Amniotic stem cell (primary cell): Measurements from ENCODE around the gene PPT1.
"Not testable (repeated sequence)": the region's sequence is repeated elsewhere in the genome, so short reads cannot be mapped to it uniquely, and the experiment has no call there.

Experiments
- DNase-seq: peaks from one replicate; lab custom pipeline; 2025; lab: John Stamatoyannopoulos, UW

PPT1 gene

DNA sequence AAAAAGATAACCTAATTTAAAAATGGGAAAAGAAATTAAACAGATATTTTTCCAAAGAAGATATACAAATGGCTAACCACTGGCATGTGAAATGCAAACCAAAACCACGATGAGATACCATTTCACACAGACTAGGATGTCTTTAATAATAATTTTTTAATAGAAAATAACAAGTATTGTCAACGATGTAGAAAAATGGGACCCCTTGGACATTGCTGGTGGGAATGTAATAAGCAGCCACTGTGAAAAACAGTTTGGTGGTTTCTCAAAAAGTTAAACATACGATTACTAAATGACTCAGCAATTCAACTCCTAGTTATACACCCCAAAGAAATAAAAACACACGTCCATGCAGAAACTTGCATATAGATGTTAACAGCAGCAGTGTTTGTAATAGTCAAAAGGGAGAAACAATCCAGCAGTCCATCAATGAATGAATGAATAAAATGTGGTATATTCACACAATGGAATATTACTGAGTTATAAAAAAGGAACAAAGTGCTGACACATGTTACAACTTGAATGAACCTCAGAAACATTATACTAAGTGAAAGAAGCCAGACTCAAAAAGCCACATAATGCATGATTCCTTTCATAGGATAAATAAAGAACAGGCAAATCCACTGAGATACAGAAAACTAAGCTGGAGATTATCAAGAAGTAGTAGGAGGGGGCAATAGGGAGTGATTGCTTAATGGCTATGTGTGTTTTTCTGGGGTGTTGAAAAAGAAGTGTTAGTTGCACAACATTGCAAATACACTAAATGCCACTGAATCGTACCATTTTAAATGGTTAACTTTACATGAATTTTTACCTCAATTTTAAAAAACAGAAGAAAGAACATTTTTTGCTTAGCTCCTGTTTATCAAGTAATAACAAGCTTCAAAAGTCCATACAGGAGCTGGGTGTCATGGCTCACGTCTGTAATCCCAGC is 4.1 kb downstream of the PPT1 start:
- no peak for DNase-seq

DNA sequence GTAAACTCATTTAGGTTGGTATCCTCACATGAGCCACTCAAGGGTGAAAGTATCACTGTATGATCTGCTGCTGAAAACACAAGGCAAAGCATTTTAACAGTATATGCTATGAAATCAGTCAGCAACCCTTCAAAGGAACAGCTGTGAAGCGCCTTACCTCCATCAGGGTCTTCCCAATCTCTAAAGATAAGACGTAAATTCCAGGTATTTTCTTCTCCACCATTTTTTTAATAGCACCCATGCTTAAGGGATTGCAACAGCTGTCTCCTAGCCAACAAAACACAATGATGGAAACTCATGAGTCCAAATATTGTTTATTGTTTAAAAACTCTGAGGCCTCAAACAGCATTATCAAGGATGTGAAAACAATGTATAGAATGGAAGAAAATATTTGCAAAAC is 4.8 kb downstream of the PPT1 start:
- no peak for DNase-seq

DNA sequence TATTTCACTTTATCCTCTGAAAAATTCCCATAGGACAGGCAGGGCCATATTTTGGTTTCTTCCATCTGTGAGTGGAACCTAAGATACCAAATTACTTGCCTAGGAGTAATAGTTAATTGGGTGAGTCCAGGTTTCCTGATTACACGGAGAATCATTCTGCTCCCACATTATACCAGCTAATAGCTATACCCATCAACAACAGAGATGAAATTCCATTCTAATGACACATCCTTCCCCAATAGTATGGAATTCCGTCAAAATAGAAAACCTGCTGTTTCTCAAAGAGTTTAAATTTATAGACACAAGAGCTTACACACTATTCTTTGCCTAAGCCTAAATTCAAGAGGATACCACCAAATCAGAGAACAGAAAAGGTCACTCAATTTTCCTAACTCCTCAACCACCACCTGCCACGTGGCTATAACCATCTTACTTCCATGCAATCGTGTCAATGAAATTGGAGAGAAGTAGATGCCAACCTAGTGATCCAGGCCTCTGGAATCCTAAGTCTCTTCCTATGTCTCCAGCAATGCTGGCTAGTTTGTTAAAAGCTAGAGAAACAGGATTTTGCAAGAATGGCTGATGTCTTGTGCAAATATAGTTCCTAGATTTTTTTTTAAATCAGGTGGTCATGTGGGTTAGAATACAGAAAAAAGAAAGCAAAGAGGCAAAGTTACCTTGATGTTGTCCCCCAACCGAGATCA is 6.2 kb downstream of the PPT1 start:
- DNase-seq = no peak

DNA sequence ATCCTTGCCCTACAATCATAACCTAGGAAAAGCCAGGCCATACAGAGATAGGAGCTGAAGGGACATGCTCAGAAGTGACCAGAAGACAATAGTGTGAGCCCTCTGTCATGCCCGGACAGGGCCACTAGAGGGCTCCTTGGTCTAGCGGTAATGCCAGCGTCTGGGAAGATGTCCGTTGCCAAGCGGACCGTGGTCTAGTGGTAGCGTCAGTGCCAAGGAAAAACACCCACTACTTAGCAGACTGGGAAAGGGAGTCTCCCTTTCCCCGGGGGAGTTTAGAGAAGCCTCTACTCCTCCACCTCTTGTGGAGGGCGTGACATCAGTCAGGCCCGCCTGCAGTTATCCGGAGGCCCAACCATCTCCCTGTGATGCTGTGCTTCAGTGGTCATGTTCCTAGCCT is 12.3 kb downstream of the PPT1 start:
- not testable (repeated sequence) for DNase-seq

DNA sequence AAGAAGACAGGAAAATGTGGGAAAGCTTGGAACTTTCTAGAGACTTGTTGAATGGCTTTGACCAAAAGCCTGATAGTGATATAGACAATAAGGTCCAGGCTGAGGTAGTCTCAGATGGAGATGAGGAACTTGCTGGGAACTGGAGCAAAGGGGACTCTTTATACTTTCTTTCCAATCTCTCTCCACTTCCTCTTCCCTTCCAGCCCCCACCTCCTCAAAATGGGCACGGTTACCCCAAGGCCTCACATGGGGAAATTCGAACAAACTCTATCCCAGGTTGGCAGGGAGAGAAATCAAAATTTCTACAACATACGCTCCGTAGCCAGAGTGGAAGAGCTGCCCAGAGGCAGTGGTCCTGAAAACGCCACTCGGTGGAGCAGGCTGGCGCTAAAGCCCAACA is 15.2 kb downstream of the PPT1 start:
- no peak for DNase-seq

DNA sequence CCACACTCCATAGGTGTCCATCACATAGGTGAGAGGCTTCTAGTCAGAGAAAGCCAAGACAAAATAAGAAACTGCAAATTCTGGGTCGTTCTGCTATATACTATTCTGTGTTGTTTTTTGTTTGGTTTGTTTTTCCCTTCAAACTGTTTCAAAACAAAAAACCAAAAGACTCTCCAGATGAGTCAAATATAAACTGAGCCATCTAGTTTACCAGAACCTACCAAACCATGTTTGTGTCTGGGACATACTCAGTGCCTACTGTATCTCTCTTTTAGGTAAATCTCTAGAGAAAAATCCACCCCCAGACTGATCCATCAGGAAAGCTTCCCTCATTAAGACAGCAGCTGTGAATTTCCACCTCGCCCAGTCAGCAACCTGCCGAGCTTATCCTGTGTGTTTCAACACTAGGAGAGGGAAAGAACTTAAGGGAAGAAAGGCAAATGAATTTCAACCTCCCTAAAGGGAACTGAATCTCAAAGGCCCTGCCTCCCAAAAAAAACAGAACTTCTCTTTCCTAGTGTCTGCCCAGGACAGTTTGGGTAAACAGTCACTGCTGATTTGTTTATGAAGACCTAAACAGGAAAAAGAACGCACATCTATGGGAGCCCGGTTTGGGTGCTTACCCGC is 17.2 kb downstream of the PPT1 start:
- no peak for DNase-seq

DNA sequence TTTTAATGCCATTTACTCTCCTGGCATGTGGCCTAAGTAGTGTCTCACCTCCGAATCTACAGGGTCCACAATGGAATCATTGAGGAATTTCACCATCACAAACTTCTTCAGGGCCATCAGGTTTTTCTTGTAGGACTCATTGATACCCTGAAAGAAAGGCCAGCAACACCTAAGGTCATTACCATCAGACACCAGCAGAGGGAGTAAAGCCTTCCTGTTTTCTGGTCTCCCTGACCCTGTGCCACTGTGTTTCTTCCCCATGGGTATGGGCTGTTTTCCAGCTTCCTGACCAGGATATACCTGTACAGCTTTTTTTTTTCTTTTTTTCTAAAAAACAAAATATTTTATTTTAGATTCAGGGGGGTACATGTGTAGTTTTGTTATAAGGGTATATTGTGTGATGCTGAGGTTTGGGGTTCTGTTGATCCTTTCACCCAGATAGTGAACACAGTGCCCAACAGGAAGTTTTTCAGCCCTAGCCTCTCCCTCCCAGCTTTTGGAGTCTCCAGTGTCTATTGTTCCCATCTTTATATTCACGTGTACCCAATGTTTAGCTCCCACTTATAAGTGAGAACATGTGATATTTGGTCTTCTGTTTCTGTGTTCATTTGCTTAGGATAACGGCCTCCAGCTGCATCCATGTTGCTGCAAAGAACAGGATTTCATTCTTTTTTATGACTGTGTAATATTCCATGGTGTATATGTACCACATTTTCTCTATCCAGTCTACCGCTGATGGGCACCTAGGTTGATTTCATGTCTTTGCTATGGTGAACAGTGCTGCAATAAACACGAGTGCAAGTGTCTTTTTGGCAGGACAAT is 18.3 kb downstream of the PPT1 start:
- DNase-seq = no peak

DNA sequence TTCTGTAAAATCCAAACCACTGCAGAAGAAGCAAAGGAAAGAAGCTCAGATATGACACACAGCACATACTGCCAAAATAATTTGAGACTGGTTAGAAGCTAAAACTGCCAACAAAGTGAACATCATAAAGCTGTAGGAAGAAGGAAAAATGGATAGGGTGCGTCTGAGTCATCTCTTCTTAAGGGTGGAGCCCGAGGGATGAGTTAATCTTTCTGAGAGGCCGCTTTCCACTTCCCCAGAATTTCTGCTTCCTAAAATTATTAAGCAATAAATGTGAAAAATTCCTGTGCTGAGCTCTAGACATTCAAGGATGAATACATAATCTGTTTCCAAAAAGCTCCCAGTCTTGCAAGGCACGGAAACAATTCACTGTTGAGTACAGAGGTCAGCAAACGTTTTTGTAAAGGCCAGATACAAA is 20.1 kb downstream of the PPT1 start:
- DNase-seq = peak; percentile 41

DNA sequence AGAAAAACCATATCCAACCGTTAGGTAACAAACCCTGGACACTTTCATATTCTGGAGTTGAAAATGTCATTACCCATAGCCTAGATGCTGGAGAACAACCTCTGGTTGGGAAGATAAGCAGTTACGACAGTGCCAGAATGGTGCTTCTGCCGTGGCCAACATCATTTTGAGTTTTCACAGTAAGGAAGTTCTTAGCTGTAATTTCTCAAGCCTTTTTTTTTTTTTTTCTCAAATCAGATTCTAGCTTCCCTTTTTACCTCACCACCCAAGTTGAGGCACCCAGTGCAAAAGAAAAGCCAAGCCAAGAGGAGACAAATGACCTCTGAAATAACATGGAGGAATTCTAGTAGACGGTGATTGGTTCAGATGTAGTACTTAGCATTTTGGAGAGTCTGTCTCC is 21.8 kb downstream of the PPT1 start:
- DNase-seq = no peak

DNA sequence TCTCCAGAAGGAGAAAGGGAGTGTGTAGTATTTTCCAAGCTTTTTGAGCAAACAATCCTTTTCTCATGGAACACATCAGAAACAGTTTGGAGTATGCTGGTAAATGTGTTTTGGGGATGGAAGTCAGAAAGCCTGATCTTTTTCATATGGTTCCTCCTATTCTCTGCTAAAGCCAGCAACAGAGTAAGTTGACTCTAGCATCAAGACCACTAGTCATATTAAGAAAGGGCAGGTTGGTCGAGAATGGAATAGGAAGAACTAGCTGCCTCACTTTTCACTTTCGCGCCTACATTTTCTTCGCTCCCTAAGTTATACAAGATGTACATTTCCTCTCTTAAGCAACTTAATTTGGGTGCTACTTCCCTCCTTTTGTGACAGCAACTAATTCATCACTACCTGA is 24.0 kb downstream of the PPT1 start:
- DNase-seq = no peak

DNA sequence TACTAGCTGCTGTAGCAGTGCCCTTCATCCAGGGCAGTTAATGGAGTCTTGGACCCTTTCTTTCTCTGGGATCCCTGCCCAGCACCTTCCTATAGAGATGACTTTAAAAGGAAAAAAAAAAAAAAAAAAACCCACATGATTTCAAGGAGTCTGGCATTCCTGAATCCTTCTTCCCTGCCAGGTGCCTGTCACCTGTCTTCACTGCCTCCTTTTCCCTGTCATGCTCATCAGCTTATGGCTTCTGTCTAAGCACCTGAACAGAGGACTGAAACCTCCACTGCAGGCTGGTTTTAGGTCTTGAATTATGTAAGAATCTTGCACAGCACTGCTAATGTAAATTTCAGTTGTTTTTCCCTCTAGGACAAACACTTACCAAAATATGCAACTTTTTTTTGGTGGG is 24.9 kb downstream of the PPT1 start:
- no peak for DNase-seq

DNA sequence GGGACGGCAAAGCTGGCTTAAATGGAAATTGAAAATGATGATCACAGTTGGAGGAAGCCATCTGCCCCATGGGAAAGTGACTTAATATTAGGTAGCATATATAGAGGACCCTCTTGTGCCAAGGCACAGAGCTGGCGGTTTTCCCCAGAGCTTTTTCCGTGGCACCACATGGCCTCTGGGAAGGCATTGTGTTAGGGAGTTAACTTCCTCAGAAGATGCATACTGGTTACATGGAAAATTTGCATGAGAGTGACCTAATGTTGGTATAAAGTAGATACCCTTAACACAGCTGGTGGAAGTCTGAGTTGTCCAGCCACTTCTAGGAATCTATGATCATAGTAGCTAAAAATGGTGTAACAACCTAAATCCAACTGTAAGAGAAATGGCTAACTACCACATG is 29.2 kb downstream of the PPT1 start:
- DNase-seq = no peak

DNA sequence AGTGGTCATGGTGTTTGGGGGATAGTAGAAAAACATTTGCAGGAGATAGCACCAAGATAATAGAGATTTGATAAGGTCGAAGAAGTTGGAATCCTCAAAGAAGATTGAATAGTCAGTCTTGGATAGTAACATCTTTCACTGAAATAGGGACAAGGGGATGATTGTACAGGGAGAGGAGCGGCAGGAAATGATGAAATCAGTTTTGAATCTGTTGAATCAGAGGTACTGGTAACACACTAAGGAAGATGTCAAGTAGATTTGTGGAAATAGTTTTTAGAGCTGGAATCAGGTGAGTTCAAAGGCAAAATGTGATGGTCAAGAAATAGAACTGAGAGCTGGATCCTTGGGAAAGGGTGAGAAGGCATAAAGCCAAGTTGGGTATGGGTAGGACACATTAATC is 30.0 kb downstream of the PPT1 start:
- no peak for DNase-seq

DNA sequence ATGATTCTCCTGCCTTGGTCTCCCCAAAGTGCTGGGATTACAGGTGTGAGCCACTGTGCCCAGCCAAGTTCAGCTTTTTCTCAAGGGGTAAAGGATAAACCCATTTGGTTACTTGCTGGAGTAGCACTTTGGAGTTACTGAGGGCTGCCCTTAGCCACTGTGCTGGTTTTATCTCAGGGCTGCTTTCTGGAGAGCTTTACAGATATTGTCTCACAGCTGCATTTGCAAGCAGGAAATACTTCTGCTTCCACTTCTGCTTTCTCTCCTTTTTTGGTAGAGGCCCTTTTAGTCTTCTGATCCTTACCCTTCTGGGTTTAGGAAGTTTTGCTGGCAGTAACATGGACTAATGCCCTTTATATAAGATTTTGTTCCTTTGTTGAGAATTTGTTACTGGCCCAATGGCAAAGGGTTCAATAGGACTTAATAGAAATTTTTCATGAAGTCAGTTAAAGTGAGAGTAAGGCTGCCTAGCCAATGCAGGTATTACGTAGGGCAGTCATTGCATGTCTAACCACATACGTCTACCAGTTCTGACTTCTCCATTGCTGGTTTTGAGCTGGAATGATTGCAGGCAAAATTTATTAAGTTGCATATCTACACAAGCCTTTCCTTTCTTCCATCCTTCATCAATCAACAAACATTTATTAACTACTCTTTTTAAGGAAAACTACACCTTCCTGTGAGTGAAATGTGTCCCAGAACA is 32.1 kb downstream of the PPT1 start:
- no peak for DNase-seq

DNA sequence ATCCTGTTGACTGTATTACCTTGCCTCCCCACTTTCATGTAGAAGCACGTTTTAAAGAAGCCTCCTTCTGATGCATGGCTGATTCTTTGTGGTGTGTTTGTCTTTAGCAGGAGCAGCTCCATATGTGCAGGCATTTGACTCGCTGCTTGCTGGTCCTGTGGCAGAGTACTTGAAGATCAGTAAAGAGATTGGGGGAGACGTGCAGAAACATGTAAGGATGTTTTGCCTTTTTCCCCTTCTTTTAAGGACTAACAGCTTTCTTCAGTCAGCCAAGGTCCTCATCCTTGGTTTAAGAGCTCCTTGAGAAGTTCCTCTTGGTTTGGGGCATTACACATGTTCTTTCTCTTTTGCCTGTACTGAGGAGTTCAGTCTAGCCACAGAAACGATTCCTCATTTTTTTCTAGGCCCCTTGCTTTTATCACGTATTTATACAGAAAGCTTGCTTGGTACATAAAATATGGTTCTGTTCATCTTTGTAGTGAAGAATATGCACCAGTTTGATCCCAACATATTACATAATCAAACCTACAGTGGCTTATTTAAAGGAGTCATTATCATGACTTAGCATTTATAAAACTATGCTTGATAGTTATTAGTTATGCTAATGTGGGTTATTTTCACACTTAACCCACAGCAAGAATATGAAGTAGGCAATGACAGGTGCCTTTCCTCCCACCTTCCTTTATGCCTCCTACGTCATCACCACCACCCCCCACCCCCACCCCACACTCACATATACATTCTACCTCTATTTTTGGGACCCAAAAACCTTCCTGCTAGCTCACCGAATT is 36.9 kb downstream of the PPT1 start:
- no peak for DNase-seq

DNA sequence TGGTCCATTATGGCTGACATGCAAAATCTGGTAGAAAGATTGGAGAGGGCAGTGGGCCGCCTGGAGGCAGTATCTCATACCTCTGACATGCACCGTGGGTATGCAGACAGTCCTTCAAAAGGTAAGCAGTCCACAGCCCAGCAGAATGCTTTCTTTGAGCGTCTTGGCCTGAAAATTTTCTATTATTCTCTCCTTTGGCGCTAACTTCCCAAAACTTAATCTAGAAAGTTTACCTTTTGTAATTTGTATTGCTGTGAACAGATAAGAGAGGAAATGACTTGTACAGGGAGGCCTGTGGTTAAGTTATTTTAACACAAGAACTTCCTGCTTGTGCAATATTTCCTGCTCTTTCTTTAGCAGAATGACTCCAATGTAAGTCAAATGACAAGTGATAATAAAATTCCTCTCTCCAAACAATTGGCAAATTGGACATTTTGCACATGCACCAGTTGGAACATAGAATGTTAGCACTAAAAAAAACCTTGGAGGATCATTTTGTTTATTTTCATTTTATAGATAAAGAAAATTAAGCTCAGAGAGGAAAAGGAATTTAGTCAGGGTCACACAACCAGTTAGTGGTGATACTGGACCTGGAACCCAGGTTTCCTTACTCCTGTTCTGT is 37.6 kb downstream of the PPT1 start:
- no peak for DNase-seq

DNA sequence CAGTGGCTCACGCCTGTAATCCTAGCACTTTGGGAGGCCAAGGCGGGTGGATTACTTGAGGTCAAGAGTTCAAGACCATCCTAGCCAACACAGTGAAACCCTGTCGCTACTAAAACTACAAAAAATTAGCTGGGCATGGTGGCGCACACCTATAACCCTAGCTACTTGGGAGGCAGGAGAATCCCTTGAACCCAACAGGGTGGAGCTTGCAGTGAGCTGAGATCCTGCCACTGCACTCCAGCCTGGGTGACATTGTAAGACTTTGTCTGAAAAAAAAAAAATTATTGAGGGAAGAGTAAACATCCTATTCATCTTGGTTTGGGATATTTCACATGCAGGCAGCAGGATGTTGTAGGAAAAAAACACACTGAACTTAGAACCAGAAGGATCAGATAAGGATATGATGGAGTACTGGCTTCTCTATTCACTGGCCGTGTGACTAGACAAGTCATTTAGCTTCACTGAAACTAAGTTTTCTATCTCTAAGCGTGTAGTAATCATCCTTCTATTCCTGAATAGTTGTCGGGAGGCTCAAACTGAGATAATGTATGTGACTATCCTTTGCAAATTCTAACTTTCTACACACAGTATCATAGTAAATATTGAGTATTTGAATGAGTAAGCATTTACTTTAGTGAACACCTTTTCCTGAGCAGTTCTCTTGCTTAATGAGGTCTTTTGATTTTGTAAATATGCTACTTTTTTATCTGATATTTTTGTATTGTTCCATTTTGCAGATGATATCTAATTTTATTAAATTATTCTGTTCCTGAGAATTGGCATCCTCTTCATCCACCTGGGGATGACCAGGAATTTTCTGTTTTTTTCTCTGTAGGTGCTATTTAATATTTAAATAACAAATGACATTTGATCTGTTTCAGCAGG is 38.4 kb downstream of the PPT1 start:
- no peak for DNase-seq

DNA sequence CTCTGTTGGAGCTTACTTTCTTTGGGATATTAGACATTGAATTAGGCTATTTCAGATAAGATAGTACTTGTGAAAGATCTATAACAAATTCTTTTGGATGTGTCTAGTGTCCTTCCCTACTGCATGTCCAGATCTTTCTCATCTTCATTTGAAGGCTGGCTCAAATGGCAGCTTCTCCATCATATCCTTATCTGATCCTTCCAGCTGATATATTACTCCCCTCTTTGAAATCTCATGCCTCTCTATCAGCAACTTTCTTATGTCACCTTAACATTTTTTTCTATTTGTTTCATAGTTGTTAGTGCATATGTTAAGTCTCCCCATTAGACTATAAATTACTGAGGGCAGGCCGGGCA is 39.0 kb downstream of the PPT1 start:
- DNase-seq = no peak

DNA sequence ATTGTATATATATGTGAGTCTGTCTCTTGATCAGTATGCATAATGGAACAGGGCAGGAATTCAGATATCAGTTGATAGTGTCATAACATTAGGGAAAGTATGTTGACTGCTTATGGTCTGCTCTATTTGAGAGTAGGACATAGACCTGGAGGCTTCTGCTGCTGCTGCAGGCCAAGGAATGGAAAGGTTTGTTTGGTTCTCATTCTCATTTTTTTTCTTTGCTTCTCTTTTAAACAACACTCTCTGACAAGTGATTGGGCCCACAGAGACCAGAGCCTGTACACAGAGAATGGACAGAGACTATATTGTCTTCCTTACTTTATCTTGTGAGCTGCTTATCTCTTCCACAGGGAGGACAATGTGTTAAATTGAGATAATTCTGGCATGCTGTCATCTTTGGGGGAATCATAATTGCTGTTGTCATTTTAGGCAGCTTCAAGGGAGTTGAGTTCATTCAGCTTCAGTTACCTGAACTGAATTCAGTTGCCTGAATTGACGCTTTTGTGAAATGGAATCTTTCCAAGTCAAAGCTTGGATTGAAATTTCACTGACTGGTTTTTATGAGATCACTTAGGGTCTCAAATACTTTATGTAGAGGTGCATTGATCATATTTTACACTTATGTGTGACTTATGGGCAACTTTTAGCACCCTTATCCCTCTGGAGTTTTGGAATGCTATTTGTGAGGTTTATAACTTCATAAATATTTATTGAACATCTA is 39.6 kb downstream of the PPT1 start:
- DNase-seq = no peak
